Fibroblast of skin of back (primary cell): ENCODE results near the gene SMPDL3A.
A peak's percentile ranks its signal among the peaks of the same experiment; 100 is the strongest.

Source experiments
- DNase-seq: peaks from one replicate; pipeline ENCODE4 v3.0.0-alpha.2; 2013

SMPDL3A gene

DNA sequence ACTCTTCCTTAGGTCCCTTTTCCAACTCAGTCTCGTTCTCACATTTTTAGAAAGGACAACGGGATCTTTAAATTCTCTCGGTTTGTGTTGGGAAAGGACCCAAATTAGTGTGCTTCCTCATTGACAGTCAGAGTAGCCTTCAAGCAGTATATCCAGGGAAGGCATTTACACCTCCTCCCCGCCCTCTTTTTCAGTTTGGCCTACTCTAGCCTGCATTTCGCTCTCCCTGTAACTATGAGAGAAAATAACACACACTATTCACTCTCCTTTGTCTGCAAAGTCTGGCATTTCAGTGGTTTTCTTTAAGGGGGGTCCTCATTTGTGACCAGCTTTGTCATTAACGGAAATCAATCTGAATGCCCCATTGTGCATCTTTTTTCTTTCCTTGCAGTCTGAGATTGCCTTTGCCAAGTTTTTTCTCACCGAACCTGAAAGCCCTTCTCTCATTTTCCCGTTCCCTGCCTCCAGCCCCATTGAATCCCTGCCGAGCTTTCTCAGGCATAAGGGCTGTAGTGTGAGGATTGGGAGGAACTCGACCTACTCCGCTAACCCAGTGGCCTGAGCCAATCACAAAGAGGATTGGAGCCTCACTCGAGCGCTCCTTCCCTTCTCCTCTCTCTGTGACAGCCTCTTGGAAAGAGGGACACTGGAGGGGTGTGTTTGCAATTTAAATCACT lies 9.9 kb upstream of the SMPDL3A start:
- no peak for DNase-seq

DNA sequence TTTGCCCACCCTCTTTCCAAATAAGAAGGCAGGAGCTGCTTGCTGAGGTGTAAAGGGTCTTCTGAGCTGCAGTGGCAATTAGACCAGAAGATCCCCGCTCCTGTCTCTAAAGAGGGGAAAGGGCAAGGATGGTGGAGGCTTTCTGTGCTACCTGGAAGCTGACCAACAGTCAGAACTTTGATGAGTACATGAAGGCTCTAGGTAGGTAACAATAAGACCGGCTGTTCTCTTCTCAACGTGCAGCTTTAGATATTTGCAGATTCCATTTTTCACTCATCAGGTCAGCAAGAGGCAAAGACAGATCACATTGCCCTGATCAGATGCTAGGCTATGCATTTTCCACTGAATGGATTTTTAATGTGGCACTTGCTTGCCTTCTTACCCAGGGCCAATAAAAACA lies 9.4 kb upstream of the SMPDL3A start, which contains the start of gene FABP7:
TSS of gene FABP7 (plus strand) at position 50 of the 400 bp plus-strand sequence. CDS start at position 129, 79 bp downstream.
- no peak for DNase-seq

DNA sequence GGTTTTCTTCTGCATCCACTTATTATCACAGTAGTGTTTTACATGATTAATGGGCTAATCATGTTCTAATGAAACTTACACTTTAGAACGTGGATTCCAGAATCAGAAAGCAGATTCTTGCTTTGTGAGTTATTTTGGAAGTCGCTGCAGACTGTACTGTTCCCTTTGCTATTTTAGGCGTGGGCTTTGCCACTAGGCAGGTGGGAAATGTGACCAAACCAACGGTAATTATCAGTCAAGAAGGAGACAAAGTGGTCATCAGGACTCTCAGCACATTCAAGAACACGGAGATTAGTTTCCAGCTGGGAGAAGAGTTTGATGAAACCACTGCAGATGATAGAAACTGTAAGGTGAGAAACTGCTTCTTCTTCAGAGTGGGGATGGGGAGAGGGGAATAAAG lies 8.9 kb upstream of the SMPDL3A start:
- DNase-seq: no peak

DNA sequence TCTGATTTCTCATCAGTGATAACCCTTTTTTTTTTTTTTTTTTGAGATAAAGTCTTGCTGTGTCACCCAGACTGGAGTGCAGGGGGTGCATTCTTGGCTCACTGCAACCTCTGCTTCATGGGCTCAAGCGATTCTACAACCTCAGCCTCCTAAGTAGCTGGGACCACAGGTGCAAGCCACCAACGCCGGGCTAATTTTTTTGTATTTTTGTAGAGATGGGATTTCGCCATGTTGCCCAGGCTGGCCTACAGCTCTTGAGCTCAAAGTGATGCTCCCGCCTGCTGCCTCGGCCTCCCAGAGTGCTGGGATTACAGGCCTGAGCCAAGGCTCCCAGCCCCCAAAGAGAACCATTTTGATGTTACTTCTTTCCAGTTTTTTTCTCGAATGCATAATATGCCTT lies 7.3 kb upstream of the SMPDL3A start:
- DNase-seq: no peak

DNA sequence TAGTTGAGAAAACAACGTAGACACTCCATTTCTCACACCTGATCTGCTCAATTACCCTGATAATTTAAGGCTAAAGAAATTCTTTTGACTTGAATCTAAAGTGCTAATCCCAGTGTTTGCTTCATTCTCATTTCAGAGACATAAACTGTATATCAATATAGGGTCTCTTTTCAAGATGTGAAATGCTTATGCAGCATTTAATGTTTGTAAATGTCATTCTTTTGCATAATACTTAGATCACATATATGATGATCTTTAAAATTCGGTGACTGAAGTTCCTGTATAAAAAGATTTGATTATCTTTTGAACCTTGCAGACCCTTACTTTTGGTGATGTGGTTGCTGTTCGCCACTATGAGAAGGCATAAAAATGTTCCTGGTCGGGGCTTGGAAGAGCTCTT lies 5.7 kb upstream of the SMPDL3A start:
- no peak for DNase-seq

DNA sequence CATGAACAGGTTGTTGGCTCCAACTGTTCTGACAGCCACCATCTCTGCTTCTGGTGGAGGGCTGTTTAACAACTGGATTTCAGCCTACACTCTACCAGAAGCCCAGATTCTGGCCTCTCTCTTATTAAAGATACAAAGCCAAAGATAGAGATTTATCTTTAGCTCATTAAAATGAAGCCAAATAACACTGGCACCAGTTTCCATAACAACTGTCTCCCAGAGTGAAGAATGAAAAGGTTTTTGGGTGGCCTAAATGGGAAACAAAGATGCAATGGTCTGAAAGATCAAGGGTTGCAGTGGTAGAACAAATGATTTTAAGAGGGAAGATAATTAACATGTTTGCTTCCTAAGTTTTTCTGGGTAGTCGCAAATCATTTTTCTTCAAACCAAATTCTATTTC lies 3.2 kb upstream of the SMPDL3A start:
- no peak for DNase-seq

DNA sequence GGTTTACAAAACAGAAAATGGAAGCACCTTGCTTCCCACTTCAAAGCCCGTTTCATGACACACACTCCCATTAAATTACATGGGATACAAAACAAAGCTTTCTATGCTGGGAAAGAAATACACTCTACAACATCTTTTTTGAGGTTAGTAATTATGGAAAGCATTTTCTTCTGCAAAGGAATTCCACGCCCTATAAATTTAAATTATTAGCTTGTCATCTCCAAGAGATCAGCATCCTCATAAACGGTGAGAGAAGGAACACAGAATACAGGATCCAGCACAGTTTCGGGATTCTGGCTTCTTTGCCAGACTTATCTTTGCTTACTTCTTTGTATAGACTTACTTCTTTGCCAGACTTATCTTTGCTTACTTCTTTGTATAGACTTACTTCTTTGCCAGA lies 1.3 kb upstream of the SMPDL3A start:
- no peak for DNase-seq

DNA sequence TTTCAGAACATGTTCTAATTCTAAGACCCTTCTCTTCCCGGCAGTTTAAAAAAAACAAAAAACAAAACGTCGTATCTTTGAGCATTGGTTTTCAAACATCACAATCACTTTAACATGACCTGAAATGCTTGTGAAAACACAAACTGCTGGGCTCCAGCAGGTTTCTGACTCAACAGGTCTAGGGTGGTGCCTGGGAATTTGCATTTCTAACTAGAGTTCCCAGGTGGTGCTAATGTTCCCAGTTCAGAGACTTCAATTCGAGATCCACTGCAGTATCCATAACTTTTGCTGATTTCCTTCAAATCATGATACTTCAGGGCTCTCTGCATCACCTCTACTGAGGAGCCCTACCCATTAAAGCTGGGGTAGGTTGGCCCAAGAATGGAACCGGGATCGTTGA lies 850 bp upstream of the SMPDL3A start:
- no peak for DNase-seq

DNA sequence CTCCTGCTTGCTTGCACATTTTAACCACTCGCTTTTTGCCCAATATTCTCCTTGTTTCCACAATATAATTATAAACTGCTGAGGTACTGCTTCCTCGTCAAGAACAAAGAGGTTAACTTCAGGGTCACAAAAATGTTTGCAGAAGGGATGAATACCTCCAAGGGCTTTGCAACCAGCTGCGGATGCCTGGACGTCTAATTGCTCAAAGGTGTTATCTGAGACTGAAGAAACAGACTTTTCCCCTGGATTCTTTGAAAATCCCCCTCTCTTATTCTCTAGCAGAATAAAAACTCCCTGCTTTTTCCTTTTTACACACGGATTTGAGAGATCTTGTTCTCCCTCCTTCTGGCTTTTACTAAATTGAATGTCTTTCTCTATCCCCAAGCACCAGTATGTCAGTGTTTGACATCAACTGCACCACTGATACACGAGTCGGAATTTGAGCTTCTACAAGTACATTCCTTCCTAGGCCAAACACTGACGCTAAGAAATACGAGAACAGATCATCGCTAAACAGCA lies 336 bp upstream of the SMPDL3A start:
- DNase-seq: no peak

DNA sequence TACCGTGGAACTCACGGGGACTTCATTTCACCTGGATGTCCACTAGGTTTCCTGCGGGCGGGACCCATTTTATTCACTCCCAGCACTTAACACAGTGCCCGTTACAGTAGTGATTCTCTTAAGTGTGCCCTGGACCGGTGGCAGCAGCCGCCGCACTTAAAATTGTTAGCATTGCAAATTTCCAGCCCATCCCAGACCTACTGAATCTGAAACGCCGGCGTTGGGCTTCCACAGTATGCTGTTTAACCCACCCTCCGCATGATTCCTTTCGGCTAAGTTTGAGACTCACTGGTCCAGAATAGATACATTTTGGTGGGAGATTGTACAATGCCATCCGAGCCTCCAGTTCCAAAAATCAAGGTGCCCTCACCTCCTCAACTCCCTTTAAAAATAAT lies 967 bp downstream of the SMPDL3A start:
- DNase-seq: no peak

DNA sequence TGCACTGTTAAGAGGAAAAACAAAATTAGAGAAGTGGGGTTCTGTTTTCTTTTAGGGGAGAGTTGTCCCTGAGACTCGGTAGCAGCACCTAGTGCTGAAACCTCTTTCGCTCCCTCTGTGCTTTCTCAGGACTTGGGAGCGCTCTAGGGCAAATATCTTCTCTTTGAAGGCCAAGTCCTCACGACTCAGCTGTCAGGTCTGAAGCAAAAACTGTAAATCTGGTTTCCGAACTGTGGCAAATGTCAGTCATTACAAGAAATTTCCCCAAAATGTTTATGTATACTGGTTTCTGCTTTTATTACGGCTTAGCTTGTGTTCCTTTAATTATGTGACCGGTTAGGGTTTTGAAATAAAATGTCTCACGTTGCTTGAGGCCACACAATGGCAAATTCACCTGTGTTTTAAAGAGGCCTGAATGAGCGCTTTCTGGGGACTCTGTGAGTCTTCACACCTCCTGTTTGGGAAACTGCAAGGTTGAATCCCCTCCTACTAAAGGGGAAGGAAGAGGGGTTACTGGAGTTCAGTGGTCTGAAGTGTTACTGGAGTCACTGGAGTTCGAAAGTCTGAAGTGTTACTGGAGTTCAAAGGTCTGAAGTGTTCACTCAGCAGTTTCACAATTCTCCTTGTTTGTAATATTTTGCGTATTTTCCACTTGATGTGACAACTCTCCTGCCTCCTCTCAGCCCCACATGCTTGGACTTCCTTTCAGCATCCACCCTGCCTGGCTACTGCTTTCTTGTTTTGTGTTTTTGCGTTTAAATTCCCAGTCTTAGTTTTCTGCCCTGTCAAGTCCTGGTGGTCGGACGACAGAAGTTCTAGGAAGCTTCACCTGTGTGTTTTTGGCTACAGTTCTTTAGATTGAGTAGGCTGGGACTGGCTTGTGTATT lies 1.6 kb downstream of the SMPDL3A start:
- peak; percentile 20 for DNase-seq

DNA sequence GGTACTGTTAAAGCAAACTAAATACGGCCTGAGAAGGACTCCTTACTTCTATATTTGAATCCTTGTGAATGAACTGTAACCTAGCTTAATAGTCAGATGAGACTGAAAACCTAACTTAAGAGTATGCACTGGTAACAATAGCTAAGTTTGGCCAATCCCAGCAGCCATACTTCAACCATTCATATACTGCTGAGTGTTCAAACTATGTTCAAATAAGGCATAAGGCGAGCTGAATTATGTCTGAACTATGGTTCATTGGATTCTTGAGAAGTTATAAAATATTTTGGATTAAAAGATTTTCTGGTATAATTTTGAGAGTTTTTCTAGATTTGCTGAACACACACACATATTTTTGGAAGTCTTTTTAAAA lies 2.2 kb downstream of the SMPDL3A start:
- no peak for DNase-seq

DNA sequence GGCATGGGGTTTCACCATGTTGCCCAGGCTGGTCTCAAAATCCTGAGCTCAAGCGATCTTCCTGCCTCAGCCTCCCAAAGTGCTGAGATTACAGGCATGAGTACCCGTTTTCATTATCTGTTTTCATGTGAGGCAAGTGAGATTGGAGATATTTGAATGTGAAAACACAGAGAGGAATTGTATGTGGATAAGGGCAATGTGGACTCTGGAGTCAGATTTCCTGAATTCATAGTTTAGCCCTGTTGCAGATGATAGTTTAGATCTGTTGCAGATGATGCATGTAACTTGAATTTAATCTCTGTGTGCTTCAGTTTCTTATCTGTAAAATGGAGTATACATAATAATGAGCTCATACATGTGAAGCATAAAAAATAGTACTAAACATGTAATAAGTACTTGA lies 3.7 kb downstream of the SMPDL3A start:
- DNase-seq: no peak

DNA sequence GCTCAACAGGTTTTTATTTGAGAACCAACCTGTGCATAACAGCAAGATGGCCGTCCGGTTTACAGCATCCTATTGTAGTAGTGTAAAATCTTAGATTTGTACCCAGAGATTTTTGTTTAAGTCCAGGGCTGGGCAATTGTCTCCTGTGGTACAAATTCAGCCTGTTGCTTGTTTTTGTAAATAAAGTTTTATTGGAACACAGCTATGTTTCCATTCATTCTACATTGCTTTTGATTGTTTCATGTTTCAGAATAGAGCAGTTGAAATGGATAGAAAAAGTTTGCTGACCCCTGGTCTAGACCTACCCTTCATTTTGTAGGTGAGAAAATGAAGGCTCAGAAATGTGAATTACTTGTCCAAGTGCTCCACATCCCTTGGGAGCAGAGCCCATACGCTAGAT lies 8.5 kb downstream of the SMPDL3A start:
- DNase-seq: no peak

DNA sequence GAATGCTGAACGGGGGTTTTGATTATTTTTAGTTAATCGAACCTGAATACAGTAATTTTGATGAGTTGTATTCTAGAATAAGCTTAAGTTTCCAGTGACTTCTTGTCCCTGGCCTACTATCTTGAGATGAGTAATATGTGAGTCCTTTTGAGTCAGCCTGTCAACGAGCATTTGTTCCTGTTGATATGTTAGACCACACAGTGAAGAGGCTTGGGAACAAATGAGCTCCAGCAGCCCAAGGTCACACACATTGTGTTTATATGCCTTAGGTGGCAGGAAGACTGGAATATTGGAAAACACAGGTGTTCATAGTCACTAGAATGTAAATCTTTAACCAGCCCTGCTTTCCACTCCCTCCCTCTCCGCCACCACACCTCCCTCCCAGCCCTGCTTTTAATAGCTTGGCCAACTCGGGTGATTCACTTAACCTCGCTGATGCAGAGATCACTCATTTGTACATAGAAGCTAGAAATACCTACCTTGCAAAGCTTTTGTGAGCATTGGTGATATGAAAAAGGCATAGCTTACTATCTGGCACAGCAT lies 9.1 kb downstream of the SMPDL3A start:
- DNase-seq: peak; percentile 54

DNA sequence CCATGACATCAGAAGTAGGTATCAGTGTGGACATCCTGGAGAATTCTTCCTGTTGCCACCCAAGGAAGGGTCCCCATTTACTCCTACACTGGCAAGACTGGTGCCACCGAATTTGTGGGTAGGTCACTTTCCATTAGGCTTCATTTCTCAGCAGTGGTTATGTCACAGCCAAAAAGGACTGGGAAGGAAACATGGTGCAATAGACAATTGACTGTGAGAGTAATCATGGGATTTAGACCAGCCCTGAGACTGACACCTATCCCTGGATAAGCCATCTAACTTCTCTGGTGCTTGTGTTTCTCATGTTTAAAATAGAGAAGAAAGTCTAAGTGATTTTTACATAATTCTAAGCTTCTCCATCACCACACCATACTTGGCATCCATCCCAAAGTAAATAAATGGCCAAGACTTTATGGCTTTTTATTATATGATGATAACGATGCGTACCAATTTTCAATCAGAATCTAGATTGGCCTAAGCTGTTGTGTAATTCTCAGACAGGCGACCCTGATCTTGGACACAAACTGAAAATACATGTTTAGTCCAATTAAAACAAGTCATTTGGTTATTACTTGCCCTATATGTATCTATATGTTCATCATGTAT lies 10.2 kb downstream of the SMPDL3A start:
- no peak for DNase-seq

DNA sequence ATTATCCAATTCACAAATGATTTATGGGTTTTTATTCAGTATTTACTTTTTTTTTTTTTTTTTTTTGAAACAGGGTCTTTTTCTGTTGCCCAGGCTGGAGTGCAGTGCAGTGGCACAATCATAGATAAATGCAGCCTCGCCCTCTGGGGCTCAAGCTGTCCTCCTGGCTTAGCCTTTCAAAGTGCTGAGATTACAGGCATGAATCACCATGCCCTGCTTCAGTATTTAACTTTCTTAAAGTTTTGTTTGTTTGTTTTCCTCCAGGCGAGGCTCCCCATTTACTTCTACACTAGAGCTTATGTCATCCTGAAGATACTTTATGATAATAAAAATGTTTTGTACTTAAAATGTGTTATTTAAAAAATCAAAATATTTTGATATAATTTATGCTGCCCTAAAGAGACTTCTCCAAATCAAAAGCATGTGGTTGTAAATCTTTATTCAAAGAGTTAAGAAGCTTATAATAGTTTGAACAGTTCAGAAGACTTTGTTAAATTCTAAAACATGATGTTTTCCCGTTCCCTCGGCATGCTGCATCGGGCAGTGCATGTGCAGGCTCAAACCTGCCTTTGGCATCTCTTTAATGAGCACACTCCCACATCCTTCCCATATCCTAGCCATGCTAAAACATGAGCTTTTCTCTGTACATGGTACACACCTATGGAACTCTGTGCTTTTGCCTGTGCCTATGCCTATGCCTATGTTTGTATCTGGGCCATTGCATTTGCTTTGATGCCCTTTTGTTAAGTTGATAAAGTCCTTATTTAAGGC lies 11.0 kb downstream of the SMPDL3A start:
- no peak for DNase-seq

DNA sequence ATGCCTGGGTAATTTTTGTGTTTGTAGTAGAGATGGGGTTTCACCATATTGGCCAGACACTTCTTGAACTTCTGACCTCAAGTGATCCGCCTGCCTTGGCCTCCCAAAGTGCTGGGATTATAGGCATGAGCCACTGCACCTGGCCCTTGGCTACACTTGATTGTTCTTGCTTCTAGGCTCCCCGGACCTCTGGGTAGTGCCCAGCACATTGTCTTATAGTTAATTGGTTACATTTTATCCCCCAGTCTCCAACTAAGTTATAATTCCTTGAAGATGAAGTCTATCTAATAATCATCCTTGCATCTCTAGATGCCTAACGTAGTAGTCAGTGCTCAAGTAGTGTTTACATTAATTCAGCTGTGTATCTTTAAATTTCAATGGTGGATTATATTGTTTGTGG lies 11.8 kb downstream of the SMPDL3A start:
- no peak for DNase-seq

DNA sequence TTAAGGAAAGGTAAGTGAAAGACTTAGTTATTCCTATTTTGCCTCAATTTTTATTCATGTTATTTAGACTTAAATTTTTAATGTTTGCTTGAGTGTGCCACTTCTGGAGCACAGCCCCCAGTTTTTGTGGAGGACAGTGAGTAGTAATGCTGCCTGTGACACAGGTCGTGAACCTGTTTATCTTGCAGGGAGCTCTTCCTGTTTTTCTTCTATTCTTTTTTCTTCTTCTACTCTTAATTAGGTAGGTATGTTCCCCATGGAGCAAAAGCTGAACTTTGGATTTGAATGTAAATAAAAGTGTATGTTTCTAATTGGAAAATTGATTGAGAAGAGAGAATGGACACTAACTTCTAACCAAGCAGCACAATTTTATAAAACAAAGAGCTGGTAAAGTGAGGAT lies 12.3 kb downstream of the SMPDL3A start:
- no peak for DNase-seq

DNA sequence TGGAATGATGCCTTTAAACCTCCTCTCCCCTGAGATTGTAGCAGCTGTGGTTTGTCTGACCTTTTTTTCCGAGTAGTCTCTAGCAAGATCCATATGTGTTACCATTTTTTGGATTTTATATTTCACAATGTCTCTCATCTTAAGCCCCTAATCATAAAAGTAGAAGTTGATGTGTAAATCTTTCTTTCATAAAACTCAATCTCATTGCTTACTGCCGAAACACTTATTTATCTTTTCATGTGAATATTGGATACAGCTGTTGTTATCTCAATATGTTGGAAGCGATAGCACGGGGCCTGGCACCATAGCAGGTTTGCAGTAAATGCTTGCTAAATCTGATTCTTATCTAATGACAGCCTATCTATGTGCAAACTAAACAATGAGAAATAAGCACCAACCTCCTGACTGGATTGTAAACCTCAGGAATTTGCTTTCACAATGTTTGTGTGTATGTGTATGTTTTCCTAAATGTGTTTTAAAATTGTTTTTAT lies 14.2 kb downstream of the SMPDL3A start:
- DNase-seq: no peak

DNA sequence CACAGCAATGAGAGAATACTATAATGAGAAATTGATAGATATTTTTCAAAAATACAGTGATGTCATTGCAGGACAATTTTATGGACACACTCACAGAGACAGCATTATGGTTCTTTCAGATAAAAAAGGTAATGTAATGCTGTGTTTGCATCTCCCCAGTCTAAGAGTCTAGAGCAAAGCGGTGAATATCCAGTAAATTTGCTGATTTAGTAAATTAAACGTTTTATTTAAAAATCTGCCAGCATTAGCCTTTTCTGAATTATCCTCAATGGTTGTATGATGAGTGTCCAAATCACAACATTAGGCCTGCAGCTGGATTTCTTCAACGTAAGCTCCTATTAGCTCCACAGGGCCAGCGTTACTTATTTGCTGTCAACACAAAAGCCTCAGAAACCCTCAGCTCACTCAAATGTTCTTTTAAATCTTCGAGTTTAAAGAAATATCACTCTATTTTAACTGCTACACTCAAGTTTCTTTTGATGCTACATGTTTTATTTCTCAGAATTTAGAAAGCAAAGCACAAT lies 16.0 kb downstream of the SMPDL3A start:
- DNase-seq: no peak

DNA sequence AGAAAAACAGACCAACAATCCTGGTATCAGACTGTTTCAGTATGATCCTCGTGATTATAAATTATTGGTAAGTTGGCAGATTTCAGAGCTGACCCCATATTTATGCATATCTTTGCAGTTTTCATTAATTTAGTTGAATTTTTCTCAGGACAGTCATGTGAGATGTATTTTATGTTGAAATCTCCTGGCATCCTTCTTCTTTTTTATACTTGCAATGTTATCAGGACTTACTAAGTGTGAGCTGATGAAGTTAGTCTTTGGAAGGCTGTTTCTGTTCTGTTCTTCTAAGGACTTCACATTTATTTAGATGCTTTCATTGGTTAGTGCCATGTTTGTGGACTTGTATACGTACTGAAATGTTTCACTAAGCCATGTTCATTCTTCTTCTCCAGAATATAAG lies 17.2 kb downstream of the SMPDL3A start:
- no peak for DNase-seq
